Gastroesophageal sphincter (tissue), 4 donors: ENCODE data around the gene CHCHD10. TPM values are rescaled to one million over a fixed set of nuclear protein-coding genes. Genes with fewer than 3 reads are reported as not detected.

Experiments used
- ATAC-seq: fragments of 150-250 bp; one replicate; pipeline ENCODE4 v1.9.1; 2016; ENCODE audit warnings: mild to moderate bottlenecking, moderate library complexity
- H3K27ac ChIP-seq, 4 donors: fragments of 200-600 bp; sonication (generic) in 3 of 4; 1 replicate in 3 of 4; 2 replicates in 1 of 4; pipeline ENCODE4 v1.5.1; 2016 to 2019
- H3K27me3 ChIP-seq: fragments of 200-600 bp; sonication (generic); one replicate; pipeline ENCODE4 v1.5.1; 2019
- H3K36me3 ChIP-seq, 2 donors: fragments of 200-600 bp; sonication (generic); one replicate each; pipeline ENCODE4 v1.5.1; 2019; ENCODE audit warnings: control low read depth in 1 of 2
- H3K4me1 ChIP-seq, 3 donors: fragments of 200-600 bp; sonication (generic); 1 replicate in 2 of 3; 2 replicates in 1 of 3; pipeline ENCODE4 v1.5.1; 2016 to 2019; ENCODE audit warnings: control low read depth in 2 of 3
- H3K4me3 ChIP-seq, 2 donors: fragments of 200-600 bp; sonication (generic); one replicate each; pipeline ENCODE4 v1.5.1; 2019; ENCODE audit warnings: mild to moderate bottlenecking in 1 of 2, moderate library complexity in 1 of 2
- H3K9me3 ChIP-seq, 3 donors: fragments of 200-600 bp; sonication (generic); one replicate each; pipeline ENCODE4 v1.5.1; 2017 to 2019; ENCODE audit warnings: control low read depth in 2 of 3
- EP300 ChIP-seq: sonication (generic); formaldehyde crosslinking; IDR thresholded peaks from one replicate; pipeline ENCODE4 v1.6.1; 2017; ENCODE audit warnings: antibody characterized with exemption, mild to moderate bottlenecking
- POLR2A ChIP-seq, 2 donors: fragments of 450-650 bp; IDR thresholded peaks; one replicate each; pipeline ENCODE4 v1.6.1; 2017; ENCODE audit warnings: antibody characterized with exemption in 2 of 2, mild to moderate bottlenecking in 2 of 2, moderate library complexity in 1 of 2
- POLR2AphosphoS5 ChIP-seq: sonication (generic); formaldehyde crosslinking; IDR thresholded peaks from one replicate; pipeline ENCODE4 v1.6.1; 2017; ENCODE audit warnings: antibody characterized with exemption
- whole genome bisulfite sequencing, 2 donors: methylation state at CpG; one replicate each; pipeline ENCODE4 v1.1.5; 2018; ENCODE audit warnings: low coverage in 1 of 2; 5-methylcytosine and 5-hydroxymethylcytosine counted together
- total RNA-seq, 4 donors: library from RNA; depleted of rRNA; stranded (reverse); fragments of >200 nt; gene quantifications; one replicate each; pipeline ENCODE4 v1.1.0, GENCODE V29; 2016
- TF ChIP-seq, protein P1 (sequence below), 4 experiments: fragments of 200-600 bp in 2 of 4; fragments of 450-650 bp in 2 of 4; sonication (generic) in 1 of 4; IDR thresholded peaks; one replicate each; pipeline ENCODE4 v1.5.1; 2017 to 2019; ENCODE audit warnings: antibody characterized with exemption in 4 of 4, mild to moderate bottlenecking in 2 of 4, moderate library complexity in 2 of 4

The CHCHD10 gene
- total RNA-seq, 4 donors from 2014 or later = 2.0 to 40.6 (median 28.1) TPM

DNA sequence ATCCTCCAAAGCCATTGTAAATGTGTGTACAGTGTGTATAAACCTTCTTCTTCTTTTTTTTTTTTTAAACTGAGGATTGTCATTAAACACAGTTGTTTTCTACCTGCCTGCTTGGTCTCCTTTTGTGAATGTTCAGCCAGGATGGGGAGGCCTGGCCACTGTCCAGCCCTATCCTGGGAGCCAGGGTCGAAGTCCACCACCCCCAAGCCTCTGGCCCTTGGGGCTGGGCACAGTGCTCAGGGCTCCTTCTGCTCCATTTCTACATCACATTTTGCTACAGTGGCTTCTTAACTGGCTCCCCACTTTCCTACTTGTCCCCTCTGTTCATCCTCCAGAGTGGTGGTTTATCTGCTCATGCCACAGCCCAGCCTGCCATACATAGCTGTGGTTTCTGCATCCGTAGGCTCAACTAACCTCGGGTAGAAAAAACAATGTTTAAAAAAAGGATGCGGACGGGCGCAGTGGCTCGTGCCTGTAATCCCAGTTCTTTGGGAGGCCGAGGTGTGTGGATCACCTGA, 16.5 kb upstream of the CHCHD10 start:
- Histone ChIP-seq H3K9me3 (no peaks in the 10 kb centered on the region), H3K27me3 (no peaks in the 10 kb centered on the region), H3K27ac (peak overlapping the region in 2 of 4 donors; percentile 5 to 26), H3K4me3 (no peak overlapping the region), H3K4me1 (peaks cover 0 to 39% (median 11%) of the 10 kb centered on the region in 3 donors), H3K36me3 (peaks cover 0 to 19% of the 10 kb centered on the region in 2 donors)
- ATAC-seq = no peak
- TF ChIP-seq POLR2AphosphoS5 (no peak), POLR2A (IDR thresholded peaks at IDR 0.05) (no peak), EP300 (no peak)
- TF ChIP-seq, protein P1, sequence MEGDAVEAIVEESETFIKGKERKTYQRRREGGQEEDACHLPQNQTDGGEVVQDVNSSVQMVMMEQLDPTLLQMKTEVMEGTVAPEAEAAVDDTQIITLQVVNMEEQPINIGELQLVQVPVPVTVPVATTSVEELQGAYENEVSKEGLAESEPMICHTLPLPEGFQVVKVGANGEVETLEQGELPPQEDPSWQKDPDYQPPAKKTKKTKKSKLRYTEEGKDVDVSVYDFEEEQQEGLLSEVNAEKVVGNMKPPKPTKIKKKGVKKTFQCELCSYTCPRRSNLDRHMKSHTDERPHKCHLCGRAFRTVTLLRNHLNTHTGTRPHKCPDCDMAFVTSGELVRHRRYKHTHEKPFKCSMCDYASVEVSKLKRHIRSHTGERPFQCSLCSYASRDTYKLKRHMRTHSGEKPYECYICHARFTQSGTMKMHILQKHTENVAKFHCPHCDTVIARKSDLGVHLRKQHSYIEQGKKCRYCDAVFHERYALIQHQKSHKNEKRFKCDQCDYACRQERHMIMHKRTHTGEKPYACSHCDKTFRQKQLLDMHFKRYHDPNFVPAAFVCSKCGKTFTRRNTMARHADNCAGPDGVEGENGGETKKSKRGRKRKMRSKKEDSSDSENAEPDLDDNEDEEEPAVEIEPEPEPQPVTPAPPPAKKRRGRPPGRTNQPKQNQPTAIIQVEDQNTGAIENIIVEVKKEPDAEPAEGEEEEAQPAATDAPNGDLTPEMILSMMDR (IDR thresholded peaks at IDR 0.05) = no peak
- 68 to 100% methylated on average over 2 to 3 of the region's 8 CpGs for WGBS, 2 donors

- ATAC-seq = no peak
- Histone ChIP-seq H3K36me3 (peaks cover 0 to 21% of the 10 kb centered on the region in 2 donors), H3K9me3 (no peaks in the 10 kb centered on the region), H3K4me1 (peaks cover 0 to 31% (median 11%) of the 10 kb centered on the region in 3 donors), H3K27ac (peak overlapping the region in 2 of 4 donors; percentile 5 to 26), H3K4me3 (no peak overlapping the region), H3K27me3 (no peaks in the 10 kb centered on the region)
- WGBS, 2 donors = 73% methylated on average over 6 of the region's 15 CpGs; no CpG with 5 or more reads in 1 of the 2 donors
- TF ChIP-seq POLR2A (IDR thresholded peaks at IDR 0.05) (no peak), EP300 (no peak), POLR2AphosphoS5 (no peak)
- TF ChIP-seq, protein P1 (IDR thresholded peaks at IDR 0.05) = no peak
These were observed 15.7 kb upstream of the CHCHD10 start for GRCh38 chr22:23783265-23784150.

DNA sequence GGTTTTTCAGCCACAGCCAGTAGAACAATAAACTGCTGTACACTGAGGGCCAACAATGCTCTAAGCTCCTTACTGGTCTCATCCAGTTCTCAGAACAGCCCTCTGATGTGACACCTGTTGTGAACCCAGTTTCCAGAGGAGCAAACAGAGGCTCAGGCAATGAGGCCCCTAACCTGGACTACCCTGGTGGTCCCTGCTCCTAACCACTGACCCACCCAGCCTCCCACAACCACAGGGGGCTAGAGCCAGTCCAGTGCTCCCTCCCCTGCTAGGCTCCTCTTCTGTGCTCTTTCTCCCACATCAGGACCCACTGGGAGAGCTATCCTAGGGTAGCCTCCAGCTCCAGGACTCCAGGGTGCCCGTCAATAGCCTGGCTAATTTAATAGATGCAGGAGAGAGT, 14.9 kb upstream of the CHCHD10 start:
- no peak for ATAC-seq
- peaks cover 0 to 21% of the 10 kb centered on the region in 2 donors for H3K36me3 ChIP-seq
- peak overlapping the region in 1 of 4 donors; percentile 5 for H3K27ac ChIP-seq
- TF ChIP-seq POLR2AphosphoS5 = no peak
- no peaks in the 10 kb centered on the region for H3K9me3 ChIP-seq
- H3K4me3 ChIP-seq = no peak overlapping the region
- H3K27me3 ChIP-seq = no peaks in the 10 kb centered on the region
- H3K4me1 ChIP-seq = peaks cover 0 to 31% (median 6%) of the 10 kb centered on the region in 3 donors
- WGBS, 2 donors = 57% methylated on average over 1 of the region's 1 CpG; no CpG with 5 or more reads in 1 of the 2 donors

DNA sequence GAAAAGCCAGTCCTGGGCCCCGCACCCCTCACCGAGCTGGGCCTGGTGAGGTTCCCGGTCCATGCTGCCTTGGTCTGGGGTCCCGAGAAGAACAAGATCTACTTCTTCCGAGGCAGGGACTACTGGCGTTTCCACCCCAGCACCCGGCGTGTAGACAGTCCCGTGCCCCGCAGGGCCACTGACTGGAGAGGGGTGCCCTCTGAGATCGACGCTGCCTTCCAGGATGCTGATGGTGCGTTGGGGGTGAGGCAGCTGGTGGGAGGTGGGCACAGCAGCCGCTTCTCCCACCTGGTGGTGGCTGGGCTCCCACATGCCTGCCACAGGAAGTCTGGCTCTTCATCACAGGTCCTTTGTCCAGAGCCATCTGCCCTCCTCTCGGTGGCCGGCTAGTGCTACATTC, 14.5 kb upstream of the CHCHD10 start:
- Histone ChIP-seq H3K36me3 (peaks cover 0 to 21% of the 10 kb centered on the region in 2 donors), H3K4me3 (no peak overlapping the region), H3K27me3 (no peaks in the 10 kb centered on the region), H3K4me1 (peaks cover 0 to 33% (median 6%) of the 10 kb centered on the region in 3 donors), H3K9me3 (no peaks in the 10 kb centered on the region), H3K27ac (peak overlapping the region in 1 of 4 donors; percentile 5)
- ATAC-seq = no peak
- TF ChIP-seq, protein P1 (IDR thresholded peaks at IDR 0.05) = no peak
- no peak for TF ChIP-seq POLR2AphosphoS5
- TF ChIP-seq EP300 = no peak
- TF ChIP-seq POLR2A (IDR thresholded peaks at IDR 0.05) = no peak
- no CpG with 5 or more reads among the region's 16 CpGs for WGBS, 2 donors

DNA sequence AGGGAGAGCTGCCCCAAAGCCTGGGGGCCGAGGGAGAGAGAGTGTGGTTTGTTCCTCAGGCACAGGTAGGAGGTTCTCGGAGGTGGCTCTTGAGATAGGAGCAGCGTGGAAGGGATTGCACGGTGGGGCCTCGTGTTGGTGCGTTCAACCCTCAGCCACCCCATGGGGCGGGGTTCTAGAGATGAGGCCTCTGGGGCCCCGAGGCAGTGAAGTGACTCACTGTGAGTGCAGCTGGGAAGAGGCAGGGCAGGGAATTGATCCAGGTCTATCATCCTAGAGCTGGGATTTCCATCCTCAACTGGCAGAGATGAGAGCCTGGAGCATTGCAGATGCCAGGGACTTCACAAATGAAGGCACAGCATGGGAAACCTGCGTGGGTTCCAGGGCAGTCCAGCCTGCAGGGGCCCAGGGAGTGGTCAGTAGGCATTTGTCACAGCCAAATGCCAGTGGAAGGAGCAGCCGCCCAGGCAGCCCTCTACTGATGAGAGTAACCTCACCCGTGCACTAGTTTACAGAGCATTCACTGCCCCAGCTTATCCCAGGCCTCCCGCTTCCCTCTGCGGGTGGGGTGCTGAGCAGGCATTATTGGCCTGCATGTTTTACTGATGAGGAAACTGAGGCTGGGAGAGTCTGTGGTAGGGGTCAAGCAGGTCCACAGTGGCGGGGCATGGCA, 13.9 kb upstream of the CHCHD10 start:
- ATAC-seq = no peak
- Histone ChIP-seq H3K4me3 (no peak overlapping the region), H3K36me3 (peaks cover 0 to 21% of the 10 kb centered on the region in 2 donors), H3K27ac (peak overlapping the region in 1 of 4 donors; percentile 5), H3K27me3 (no peaks in the 10 kb centered on the region), H3K9me3 (no peaks in the 10 kb centered on the region), H3K4me1 (peaks cover 0 to 34% (median 6%) of the 10 kb centered on the region in 3 donors)
- 65 to 67% methylated on average over 3 to 8 of the region's 14 CpGs for WGBS, 2 donors
- TF ChIP-seq EP300 (no peak), POLR2A (IDR thresholded peaks at IDR 0.05) (no peak), POLR2AphosphoS5 (no peak)
- TF ChIP-seq, protein P1 (IDR thresholded peaks at IDR 0.05) = no peak
